Type B pancreatic cell (in vitro differentiated cells): ENCODE measurements around the gene ATXN7L3. TPM values are rescaled to one million over a fixed set of nuclear protein-coding genes. Genes with fewer than 3 reads are reported as not detected.
A peak's percentile ranks its signal among the peaks of the same experiment; 100 is the strongest.

Source experiments
- DNase-seq: peaks from one replicate; pipeline ENCODE4 v3.0.0; 2021; ENCODE audit warnings: mixed read lengths; ENCODE audit not compliant: unreplicated experiment; ENCODE audit errors: extremely low spot score
- H3K27ac Mint-ChIP-seq: 2 replicates; pipeline ENCODE4 v1.8.0; 2021; ENCODE audit warnings: mild to moderate bottlenecking, mixed read lengths
- H3K27me3 Mint-ChIP-seq: 2 replicates; pipeline ENCODE4 v1.8.0; 2021; ENCODE audit warnings: mixed read lengths
- H3K36me3 Mint-ChIP-seq: 2 replicates; pipeline ENCODE4 v1.8.0; 2021; ENCODE audit warnings: mixed read lengths
- H3K4me1 Mint-ChIP-seq: one replicate; pipeline ENCODE4 v1.8.0; 2021; ENCODE audit warnings: mixed read lengths; ENCODE audit not compliant: unreplicated experiment
- H3K4me3 Mint-ChIP-seq: 2 replicates; pipeline ENCODE4 v1.8.0; 2021; ENCODE audit warnings: mild to moderate bottlenecking, mixed read lengths
- H3K9me3 Mint-ChIP-seq: 2 replicates; pipeline ENCODE4 v1.8.0; 2021; ENCODE audit warnings: mixed read lengths
- CTCF ChIP-seq: fragments of 200-600 bp; sonication (generic); conservative IDR thresholded peaks from 2 replicates; pipeline ENCODE4 v1.5.0; 2021; ENCODE audit warnings: antibody characterized with exemption, mild to moderate bottlenecking
- total RNA-seq: library from RNA; stranded (reverse); gene quantifications from 2 replicates; pipeline ENCODE4 v1.2.1, GENCODE V29; 2021; ENCODE audit warnings: low replicate concordance

Gene ATXN7L3
- total RNA-seq, 1 donor from 2014 or later = 96.7 TPM

GRCh38 chr17:44212507-44213402, 13.1 kb upstream of the ATXN7L3 start:
- Mint-ChIP-seq H3K27me3 (no peaks in the 10 kb centered on the region), H3K36me3 (peaks cover 23% of the 10 kb centered on the region), H3K4me1 (peaks cover 11% of the 10 kb centered on the region), H3K9me3 (no peaks in the 10 kb centered on the region), H3K27ac (peak overlapping the region; percentile 43), H3K4me3 (no peak overlapping the region)
- DNase-seq = no peak
- no peak for TF ChIP-seq CTCF

GRCh38 chr17:44211281-44212265, 11.9 kb upstream of the ATXN7L3 start:
- Mint-ChIP-seq H3K9me3 (no peaks in the 10 kb centered on the region), H3K27ac (no peak overlapping the region), H3K4me1 (peaks cover 3% of the 10 kb centered on the region), H3K36me3 (peaks cover 17% of the 10 kb centered on the region), H3K4me3 (no peak overlapping the region), H3K27me3 (no peaks in the 10 kb centered on the region)
- no peak for TF ChIP-seq CTCF
- no peak for DNase-seq

- Mint-ChIP-seq H3K27ac (no peak overlapping the region), H3K36me3 (peaks cover 17% of the 10 kb centered on the region), H3K27me3 (no peaks in the 10 kb centered on the region), H3K4me1 (peaks cover 6% of the 10 kb centered on the region), H3K4me3 (no peak overlapping the region), H3K9me3 (no peaks in the 10 kb centered on the region)
- peak; percentile 93 for TF ChIP-seq CTCF
- peak; percentile 89 for DNase-seq
Observed at GRCh38 chr17:44210342-44211192, 10.9 kb upstream of the ATXN7L3 start.

GRCh38 chr17:44209786-44210341, 10.2 kb upstream of the ATXN7L3 start:
- Mint-ChIP-seq H3K36me3 (peaks cover 14% of the 10 kb centered on the region), H3K4me3 (no peak overlapping the region), H3K27me3 (no peaks in the 10 kb centered on the region), H3K9me3 (no peaks in the 10 kb centered on the region), H3K4me1 (peaks cover 7% of the 10 kb centered on the region), H3K27ac (no peak overlapping the region)
- no peak for TF ChIP-seq CTCF
- DNase-seq = no peak

- H3K36me3 Mint-ChIP-seq = peaks cover 8% of the 10 kb centered on the region
- H3K4me1 Mint-ChIP-seq = peaks cover 12% of the 10 kb centered on the region
- TF ChIP-seq CTCF = no peak
- no peak overlapping the region for H3K27ac Mint-ChIP-seq
- no peak for DNase-seq
- H3K9me3 Mint-ChIP-seq = no peaks in the 10 kb centered on the region
- H3K4me3 Mint-ChIP-seq = no peak overlapping the region
- no peaks in the 10 kb centered on the region for H3K27me3 Mint-ChIP-seq
Observed at GRCh38 chr17:44207743-44208142, 8.1 kb upstream of the ATXN7L3 start.
